ENCODE measurements around the gene ATP11C.
"Not testable (repeated sequence)": the region's sequence is repeated elsewhere in the genome, so short reads cannot be mapped to it uniquely, and the experiment has no call there.

The ATP11C gene

GRCh38 chrX:139708067-139708466 is 224.8 kb downstream of the ATP11C start, which contains the start of gene MCF2:
Gene MCF2, minus strand, starts transcription at chrX:139708167. Its CDS starts 56,423 bp downstream, at chrX:139651744.
- no peak for DNase-seq

- no peak for DNase-seq
Observed at GRCh38 chrX:139702658-139703057, 230.2 kb downstream of the ATP11C start.

- no peak for DNase-seq
Observed at GRCh38 chrX:139692908-139693307, 239.9 kb downstream of the ATP11C start.

GRCh38 chrX:139692506-139692849 is 240.4 kb downstream of the ATP11C start:
- DNase-seq = no peak

- DNase-seq = no peak
Observed at GRCh38 chrX:139691843-139692505, 240.9 kb downstream of the ATP11C start.

GRCh38 chrX:139691493-139691842 is 241.4 kb downstream of the ATP11C start:
- DNase-seq = no peak

GRCh38 chrX:139685175-139685574 is 247.7 kb downstream of the ATP11C start:
- not testable (repeated sequence) for DNase-seq

GRCh38 chrX:139680356-139680755 is 252.5 kb downstream of the ATP11C start:
- no peak for DNase-seq
